Occipital lobe (tissue), 2 donors: Measurements from ENCODE around the gene ROR2. TPM values are rescaled to one million over a fixed set of nuclear protein-coding genes. Genes with fewer than 3 reads are reported as not detected.

Experiments
- DNase-seq: peaks from one replicate; lab custom pipeline; 2025; lab: John Stamatoyannopoulos, UW
- total RNA-seq: library from RNA; depleted of rRNA; stranded (reverse); fragments of >200 nt; gene quantifications from one replicate; pipeline ENCODE4 v1.2.3, GENCODE V29; 2014

Gene ROR2
- total RNA-seq, 1 donor from 2014 or later = 0.94 TPM

DNA sequence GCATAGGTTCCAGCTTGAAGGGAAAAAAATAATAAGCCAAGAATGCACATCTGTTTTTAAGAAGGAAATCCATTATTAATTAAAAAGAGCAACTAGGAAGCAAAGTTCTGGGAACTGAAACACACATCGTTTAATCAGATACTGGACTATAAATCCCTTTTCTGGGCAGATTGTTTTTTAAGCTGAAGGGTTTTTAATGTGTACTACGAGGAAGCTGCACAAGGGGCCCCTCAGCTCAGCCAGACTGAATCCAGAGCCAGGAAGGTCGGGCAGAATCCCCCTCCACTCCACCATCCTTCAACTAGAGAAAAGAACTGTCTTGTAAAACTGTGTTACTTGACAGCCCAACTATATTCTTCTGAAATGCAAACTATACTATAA lies 49.2 kb downstream of the ROR2 start:
- no peak for DNase-seq

DNA sequence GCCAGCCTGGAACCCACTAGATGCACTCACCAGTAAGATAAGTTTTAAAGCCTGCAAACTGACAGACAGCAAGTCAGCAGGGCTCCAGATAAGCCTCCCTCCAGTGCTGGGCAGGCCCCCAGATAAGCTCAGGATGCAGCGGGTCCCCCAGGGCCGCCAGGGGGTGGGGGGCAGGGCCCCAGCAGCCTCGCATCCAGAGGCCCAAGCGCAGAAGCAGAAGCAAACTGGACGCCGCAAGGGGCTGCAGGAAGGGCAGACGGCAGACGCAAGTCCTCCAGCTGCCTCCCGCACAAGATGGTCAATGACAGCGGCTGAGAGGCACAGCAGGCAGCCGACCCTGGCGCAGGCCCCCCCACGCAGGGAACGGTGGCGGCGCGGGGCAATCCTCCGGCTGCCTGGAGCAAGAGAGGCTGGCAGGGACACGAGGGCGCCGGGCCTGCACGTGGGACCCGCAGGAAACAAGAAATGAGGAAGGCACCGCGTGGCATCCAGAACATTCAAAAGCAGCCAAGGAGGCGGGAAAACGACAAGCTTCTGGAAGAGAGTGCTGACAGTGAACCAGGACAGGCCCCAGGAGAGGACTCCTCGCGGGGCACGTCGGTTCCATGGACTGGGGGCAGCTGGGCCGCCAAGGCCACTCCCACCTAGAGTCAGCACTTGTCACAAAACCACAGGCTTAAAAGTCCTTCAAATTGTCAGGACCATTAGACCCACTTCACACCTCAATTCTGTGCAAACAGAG lies 49.8 kb downstream of the ROR2 start:
- DNase-seq = no peak

DNA sequence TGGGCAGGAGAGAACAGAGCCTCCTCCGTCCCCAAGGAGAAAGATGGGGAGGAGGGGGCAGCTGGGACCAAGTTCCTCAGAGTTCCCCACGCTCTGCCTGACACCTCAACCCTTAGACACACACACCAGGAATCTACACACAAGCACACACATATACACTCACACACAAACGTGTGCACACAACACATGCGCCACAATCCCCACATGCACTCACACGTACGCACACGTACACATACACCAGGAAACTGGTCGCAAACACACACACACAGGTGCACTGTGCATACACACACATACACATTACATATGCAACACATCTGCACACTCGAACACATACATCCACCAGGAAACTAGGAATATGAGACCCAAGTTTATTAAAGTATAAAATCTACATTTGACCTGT lies 50.4 kb downstream of the ROR2 start:
- DNase-seq = no peak

DNA sequence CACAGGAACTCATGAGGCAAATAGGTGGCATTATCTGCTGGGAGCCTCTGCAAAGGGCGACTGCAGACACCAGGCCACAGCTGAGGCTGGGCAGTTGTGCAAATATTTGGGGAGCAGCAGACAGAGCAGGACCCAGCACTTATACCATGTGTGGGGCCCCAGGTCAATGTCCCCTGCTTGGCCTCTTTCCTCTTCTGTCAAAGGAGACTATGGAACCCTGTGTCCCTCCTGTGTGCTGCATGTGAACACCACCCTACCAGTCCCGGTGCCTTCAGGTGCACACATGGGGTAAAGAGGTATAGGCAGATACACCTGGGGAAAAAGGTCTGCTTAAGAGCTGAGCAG lies 50.8 kb downstream of the ROR2 start:
- no peak for DNase-seq

DNA sequence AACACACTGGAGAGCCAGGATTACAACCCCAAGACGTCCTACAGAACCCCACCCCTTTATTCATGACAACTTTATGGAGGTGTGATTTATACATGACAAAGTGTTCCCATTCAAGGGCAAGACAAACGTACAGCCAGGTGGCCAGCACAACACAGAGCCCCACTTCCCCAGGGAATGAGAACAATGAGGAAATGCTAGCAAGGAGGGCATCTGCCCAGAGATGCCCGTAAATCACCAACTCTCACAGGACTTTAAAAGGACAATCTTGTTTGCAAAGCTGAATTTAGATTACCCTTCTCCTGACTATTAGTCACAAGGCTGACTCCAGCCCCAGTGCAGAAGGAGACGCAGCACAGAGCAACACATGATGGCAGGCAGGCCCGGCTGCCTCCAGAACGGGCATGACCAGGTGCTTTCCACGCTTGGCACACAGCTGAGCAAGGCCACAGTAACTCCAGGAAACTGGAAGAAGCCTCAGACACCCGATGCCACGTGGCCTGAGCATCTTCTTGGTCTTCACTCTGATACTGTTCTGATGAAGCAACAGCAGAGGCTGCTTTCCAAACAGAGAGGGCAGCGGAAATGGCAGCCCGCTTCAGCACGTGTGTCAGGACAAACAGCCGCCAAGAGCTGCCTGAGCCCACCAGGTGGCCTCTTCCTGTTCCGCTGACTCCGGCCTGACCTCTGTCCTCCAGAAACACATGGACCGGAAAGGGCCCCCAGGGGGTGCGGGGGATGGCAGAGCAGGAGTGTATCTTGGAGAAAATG lies 51.4 kb downstream of the ROR2 start:
- no peak for DNase-seq

DNA sequence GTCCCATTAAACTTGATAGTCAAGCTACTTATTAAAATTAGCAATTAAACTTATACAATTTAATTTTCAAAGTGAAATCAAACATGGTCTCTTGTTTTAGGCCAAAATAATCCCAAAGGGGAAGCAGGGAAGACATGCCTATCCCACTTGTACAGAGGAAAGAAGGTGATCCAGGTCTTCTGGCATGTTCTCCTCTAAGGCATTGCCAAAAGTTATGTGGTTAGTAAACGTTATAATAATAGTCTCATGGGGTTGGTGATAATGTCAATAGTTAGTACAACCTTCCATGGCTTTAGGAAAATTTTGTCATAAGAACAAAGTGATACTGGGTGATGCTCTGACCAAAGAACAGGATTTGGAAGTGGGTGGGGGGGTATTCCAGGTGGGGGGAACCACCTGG lies 52.8 kb downstream of the ROR2 start:
- DNase-seq = no peak

DNA sequence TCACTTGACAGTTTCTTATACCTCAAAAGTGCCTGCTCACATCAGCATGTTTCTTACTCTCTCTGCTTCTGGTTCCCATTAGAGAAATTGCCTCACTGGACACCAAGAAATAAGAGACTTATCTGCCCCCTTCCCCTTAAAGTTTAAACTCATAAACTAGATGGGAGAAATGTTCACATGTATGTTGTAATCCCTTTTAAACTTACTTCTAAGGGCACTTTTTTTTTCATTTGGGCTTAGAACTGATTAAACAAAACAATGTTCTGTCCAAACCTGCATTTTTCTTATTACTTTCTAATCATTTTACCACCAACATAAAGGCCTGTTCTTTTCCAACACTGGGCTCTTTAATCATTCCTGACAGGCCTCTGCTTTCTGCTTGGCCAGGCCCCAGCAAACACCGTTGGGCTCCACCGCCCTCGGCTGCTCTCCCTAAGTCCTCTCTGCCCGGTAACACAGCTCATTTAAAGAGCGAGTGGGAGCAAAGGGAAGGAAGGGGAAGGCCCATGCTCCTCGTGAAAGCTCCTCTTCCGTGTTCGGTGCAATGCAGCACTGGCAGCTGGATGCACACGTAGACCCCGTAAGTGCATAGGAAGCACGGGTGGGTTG lies 53.4 kb downstream of the ROR2 start:
- DNase-seq = no peak

DNA sequence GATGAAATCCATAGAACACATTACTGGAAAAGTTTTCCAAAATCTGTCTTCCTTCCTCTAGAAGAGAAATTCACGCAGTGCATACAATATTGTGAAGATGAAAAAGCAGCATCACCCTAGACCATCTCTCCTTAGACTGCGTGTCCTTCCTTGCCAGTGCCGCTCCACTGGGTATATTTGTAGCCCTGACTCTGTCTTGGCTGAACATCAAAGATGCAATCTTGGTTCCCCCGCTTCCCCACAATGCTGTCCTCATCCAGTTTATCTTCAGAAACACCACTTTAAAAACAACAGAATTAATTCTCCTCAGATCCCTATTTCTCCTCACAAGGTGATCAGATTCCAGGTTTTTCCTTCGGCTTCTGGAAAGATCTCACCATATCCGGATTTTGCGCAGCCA lies 53.9 kb downstream of the ROR2 start:
- DNase-seq = no peak

DNA sequence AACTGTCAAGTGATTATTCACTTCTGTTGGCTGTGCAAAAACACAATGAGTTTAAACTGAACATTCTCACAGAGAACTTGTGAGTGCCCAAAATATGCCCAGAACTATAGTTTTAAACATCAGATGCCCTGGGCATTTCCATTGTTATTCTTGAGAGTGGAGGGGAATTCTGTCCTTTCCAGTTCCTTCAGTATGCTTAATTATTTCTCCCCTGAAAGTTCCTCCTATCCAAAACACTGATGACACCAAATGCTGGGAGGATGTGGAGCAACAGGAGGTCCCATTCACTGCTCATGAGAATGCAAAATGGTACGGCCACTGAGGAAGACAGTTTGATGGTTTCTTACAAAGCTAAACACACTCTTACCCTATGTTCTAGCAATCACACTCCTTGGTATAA lies 55.5 kb downstream of the ROR2 start:
- no peak for DNase-seq

- DNase-seq = no peak
Measured at GRCh38 chr9:91894023-91894422, 56.0 kb downstream of the ROR2 start.

GRCh38 chr9:91891915-91892314 lies 58.1 kb downstream of the ROR2 start:
- DNase-seq = no peak

DNA sequence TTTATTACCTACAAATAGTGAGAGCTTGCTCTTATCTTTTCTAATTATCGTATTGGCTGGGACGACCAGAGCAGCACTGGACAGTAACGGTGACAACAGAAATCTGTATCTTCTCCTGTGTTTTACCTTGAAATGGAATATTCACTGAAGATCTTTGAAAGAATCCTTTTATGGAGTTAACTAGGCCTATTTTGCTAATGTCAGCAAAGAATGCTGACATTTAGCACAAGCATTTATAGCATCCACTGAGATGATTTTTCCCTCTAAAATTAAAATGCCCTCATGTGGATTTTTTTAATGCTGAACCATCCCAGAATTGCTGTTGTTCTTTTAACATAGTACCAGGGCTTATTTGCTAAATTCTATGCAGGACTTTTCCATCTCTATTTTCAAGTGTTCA lies 59.4 kb downstream of the ROR2 start:
- no peak for DNase-seq

DNA sequence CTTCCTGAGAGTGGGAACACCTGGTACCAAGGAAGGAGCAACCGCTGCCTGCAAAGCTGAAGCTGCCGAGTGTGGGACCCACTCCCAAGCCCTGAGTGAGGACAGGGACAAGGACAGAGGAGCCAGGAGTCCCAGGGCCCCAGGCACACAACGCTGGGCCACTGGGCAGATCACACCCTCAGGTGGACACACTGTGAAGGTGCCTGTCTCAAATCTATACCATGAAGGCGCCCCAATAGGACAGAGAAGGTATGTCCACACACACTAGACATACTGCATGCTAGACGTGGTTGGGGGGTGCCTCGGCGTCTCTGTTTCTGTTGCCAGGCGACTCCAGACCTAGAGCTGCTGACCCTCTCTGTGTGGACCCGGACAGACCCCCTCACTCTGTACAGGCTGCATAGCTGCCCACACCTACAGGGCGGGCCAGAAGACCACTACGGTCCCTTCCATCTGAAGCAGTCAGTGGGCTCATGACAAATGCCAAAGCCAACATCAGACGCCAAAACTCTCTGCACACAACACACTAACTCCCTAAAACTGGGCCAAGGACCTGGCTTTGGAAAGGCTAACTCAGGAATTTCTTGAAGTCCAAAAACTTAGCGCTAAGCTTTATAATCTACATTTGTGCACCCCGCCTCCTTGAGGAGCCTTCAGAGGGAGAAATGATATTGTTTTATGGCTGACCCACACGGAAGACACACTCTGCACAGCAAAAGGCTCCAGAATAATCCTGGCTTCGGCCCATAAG lies 60.7 kb downstream of the ROR2 start:
- DNase-seq = no peak

DNA sequence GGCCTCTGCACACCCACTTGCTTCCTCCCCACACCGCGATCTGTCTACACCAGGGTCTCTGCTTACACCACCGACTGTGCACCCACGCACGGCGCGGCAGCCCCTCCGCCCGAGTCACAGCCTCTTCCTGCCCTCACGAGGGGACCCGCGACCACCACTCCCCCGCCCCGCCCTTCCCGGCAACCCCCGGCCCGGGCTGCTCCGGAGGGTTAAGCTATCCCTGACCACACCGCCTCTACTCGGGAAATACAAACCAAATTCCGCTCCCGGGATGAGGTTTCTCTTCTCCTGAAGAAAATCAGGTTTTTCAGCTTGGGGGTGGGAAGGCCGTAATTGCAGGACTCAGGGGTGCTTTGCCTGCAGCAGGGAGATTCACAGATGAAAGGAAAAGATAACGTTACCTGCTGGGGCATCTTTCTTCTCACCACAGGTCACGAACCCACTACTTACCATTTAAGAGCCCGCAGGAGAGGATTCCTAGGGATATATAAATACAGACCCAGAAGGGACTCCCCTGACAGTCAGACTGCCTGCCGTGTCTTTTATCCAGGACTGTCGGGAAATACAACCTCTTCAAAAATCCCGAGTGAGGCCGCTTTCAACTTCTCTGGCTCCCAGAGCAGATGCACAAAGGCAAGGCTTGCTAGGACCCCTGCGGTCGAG lies 63.5 kb downstream of the ROR2 start:
- DNase-seq = no peak

DNA sequence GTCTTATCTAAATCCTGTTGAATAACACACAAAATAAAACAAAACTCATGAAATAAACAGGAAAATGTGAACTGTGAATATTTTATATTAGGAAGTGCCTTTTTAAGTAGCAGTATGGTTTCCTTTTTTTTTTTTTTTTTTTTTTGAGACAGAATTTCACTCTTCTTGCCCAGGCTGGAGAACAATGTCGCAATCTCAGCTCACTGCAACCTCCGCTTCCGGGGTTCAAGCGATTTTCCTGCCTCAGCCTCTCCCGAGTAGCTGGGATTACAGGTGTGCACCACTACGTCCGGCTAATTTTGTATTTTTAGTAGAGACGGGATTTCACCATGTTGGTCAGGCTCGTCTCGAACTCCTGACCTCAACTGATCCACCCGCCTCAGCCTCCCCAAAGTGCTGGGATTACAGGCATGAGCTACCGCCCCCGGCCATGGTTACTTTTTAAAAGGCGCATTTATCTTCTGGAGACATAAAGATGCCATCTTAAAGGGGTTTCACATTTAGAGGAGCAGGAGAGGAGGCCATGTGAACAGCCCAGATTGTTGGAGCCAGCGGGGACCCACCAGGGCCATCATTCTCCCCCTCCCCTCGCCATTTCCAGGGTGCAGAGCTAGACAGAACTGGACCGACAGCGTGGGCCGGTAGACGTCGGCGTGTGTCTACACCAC lies 64.1 kb downstream of the ROR2 start:
- no peak for DNase-seq

DNA sequence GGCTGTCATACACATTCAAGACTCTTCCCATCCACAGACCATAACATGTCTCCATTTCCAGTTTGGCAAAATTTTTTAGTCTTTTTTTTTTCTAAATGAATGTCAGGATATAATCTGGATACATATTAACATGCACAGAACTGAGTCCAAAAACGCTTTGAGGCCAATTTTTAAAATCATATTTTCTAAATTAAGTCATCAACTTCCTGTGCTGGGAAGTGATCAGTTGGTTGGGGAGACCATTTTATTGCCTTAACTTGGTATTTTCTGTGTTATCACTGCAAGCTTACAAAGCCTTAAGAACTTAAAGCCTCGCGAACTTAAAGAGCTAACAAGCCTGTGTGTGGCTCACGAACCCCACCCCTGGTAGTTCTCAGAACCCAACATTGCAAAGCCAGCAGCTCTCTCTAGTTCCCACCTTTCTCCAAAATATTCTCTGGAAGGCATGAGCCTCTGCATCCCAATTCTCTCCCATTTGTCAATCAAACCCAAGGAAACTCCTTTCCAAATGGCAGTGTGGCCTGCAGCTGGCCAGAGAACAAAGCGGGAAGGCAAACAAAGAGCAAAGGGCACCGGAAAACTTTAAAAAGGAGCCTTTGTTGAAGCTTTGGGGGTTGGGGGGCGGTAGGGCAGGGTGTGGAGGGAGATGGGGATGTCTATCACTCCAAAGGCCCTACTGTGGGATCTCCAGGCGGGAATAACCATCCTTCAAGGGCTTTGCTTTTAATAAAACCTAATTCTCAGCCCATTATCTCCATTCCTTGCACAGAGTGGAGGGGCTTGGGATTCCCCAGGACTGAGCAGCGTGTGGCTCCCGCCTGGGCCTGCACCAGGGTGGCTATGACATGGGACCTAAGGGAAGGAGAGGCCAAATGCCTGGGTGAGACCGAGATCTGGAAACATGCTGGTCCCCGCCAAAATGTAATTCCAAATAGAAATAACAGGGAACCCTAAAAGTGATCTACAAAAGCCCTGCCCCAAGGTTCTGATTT lies 65.0 kb downstream of the ROR2 start:
- DNase-seq = no peak

GRCh38 chr9:91884153-91884552 lies 65.9 kb downstream of the ROR2 start:
- DNase-seq = no peak

DNA sequence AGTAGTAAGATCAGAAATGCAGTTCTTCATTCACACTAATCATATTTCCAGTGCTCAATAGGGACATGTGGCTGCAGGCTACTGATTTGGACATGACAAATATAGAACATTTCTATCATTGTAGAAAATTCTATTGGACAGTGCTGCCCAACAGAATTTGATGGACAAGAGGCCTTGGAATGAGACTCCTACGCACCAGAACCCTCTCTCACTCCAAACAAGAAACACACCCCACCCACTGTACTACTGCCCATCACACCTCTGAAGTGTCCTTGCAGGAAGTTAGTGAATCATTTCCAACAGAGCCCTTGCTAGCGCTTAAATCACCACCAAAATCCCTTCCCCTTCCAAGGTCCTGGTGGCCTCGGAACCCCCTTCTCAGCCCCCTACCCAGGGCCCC lies 66.5 kb downstream of the ROR2 start:
- no peak for DNase-seq

DNA sequence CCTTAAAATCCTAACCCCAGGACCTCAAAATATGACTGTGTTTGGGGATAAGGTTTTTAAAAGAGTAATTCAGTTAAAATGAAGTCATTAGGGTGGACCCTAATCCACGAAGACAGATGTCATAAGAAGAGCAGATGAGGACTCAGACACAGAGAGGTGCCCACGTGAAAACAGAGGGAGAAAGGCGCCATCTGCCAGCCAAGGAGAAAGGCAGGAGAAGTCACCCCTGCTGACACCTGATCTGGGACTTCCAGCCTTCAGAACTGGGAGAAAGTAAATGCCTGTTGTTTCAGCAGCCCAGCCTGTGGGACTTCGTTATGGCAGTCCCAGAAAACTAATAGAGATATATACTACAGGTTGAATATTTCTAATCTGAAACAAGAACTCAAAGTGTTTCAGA lies 67.4 kb downstream of the ROR2 start:
- DNase-seq = no peak
